HG03457 (cell line): Measurements from ENCODE around the gene CHRNA10.

Source experiments
- ATAC-seq: cut with Tn5 transposase; IDR thresholded peaks from one replicate; pipeline ENCODE4 v1.9.1; 2021; ENCODE audit warnings: moderate number of reproducible peaks; ENCODE audit not compliant: unreplicated experiment

The CHRNA10 gene

GRCh38 chr11:3635641-3636375 is 35.4 kb downstream of the CHRNA10 start:
- ATAC-seq = no peak

GRCh38 chr11:3632070-3632660 is 39.0 kb downstream of the CHRNA10 start:
- ATAC-seq = no peak

DNA sequence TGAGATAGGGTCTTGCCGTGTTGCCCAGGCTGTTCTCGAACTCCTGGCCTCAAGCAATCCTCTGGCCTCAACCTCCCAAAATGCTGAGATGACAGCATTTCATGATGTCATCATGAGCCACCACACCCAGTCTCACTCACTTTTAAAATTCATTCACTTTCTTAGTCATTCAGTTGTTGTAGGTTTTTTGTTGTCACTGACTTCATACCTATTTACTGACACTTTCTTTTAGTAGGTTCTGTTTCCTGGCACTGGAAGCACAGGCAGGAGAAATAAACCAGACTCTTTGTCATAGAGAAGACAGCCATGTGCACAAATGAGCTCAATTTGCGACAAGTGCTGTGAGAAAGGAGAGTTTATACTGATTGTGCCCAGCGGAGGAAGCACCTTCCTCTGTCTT is 39.9 kb downstream of the CHRNA10 start:
- no peak for ATAC-seq

DNA sequence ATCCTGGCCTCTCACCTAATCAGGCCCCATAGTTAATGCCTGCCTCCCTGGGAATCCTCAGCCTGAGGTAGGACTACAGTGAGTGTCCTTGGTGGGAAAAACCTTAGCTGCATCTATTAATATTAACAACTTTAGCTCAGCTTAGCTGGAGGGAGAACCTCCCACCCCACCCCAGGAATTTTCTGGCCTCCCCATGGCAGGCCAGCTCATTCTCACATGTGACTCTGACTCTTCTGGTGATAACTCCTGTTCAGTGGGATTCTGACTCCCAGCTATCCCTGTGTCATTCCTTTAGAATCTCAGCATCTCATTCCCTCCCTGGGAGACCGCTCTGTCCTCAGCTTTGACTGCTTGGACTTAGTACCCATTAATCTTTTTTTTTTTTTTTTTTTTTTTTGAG is 43.9 kb downstream of the CHRNA10 start:
- no peak for ATAC-seq

DNA sequence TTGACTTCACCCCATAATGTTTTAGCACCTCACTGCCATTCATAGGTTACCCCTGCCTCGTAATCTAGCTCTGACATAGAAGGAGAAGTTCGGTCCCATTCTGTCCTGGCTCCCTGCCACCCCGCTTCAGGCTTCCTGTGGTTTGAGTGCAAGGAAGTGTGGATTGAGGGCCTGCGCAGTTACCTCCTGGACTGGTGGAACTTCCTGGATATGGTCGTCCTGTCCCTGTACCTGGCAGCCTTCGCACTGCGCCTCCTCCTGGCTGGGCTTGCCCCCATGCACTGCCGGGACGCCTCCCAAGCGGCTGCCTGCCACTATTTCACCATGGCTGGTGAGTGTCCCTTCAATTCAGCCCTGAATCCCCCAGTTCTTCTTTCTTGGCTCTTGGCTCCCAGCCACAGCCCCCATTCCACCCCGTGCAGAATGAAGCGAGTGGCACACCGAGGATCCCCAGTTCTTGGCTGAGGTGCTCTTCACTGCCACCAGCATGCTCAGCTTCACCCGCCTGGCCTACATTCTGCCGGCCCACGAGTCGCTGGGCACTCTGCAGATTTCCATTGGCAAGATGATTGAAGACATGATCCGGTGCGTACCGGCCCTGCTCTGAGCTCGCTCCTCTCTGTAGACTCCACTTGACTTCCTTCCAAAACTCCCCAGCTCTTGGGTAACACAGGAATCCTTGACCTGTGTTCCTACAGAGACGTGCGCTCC is 44.8 kb downstream of the CHRNA10 start:
- no peak for ATAC-seq

- ATAC-seq = no peak
Observed at GRCh38 chr11:3623767-3624458, 47.3 kb downstream of the CHRNA10 start.

- ATAC-seq = no peak
Observed at GRCh38 chr11:3623121-3623520, 48.1 kb downstream of the CHRNA10 start.

DNA sequence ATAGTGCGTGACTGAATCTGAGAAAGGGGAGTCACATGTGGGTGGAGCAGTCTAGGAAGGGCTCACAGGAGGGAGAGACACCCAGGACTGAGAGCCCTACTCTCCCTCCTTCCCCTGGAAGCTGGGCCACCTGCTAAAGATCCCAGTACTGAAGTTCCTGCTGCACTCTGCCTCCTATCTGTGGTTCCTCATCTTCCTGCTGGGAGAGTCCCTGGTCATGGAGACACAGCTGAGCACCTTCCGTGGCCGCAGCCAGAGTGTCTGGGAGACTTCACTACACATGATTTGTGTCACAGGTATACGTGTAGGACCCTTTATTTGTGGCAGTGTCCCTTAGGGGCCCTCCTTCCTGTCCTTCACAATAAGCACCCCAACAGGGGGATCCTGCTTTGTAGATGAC is 48.7 kb downstream of the CHRNA10 start:
- ATAC-seq = no peak

DNA sequence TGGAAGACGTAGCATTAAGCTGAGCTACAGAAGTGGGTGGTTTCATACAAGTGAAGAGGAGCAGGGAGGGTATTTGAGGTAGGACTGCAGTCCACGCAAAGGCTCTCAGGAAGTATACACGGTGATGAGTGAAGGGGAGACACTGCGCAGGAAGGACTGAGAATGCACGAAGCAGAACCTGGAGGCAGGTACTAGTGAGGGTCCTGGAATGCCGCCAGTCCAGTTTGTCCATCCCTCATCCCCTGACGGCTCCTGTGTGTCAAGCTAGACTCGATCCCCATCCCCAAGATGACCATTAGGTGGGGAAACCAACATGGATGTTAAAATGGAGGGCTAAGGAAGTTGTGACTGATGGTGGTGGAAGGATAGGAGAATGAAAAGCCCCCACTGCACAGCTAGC is 53.2 kb downstream of the CHRNA10 start:
- ATAC-seq = no peak

GRCh38 chr11:3616721-3617460 is 54.3 kb downstream of the CHRNA10 start:
- no peak for ATAC-seq

DNA sequence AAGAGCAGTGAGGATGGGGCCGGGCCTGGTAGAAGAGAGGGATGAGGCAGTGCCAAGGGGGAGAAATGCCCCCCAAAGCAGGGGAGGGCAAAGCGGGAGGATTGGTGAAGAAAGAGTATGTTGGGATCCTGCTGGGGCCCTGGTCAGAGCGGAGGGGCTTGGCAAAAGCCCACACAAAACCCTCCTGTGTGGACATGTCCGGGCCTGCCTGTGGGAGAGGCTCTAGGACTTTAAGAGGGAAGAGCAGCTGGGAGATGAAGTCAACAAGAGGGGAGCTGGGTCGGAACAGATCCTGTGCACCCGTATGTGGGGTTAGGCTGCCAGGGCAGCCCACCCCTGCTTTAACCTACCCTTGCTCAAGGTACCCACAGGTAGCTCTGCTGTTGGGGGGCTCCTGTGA is 55.2 kb downstream of the CHRNA10 start:
- no peak for ATAC-seq
